COR-L47 (cell line): ENCODE results near the gene FRMPD2.
"Not testable (repeated sequence)": the region's sequence is repeated elsewhere in the genome, so short reads cannot be mapped to it uniquely, and the experiment has no call there.

Experiments used
- DNase-seq: peaks from one replicate; lab custom pipeline; 2025; lab: John Stamatoyannopoulos, UW

The FRMPD2 gene

DNA sequence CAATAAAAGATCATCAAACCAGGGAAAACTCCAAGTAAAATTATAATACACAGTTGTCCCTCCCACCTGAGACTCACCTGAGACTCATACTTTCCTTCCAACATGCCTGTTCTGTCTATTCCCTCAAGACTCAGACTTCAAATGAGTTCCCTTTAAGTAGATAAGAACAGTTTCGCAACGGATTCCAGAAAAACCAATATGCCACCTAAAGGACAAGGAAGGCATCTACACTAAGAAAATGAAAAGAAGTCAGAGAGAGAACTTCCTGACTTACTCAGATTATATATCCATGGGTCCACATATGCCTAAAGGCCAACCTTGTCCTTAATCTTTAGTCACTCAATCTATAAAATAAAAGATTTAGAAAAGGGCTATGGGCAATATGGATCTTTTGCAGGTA, 148.9 kb downstream of the FRMPD2 start:
- DNase-seq: not testable (repeated sequence)

DNA sequence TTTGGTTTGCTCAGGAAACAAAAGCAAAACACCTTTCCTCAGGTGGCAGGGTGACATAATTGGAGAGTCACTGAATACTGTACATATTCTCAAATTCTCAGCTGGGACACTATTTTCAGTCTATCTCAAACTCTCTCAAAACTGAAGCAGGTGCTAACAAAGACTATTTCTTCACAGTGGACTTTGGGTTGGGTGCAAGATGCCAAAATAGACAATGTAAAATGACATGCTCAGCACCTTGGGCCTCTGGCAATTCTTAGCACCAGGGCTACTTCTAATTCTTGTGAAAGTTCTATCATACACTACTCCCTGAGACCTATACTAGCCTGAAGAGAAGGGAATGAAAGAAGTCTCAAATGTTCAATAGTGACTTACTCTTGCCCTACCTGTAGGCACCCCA, 151.9 kb downstream of the FRMPD2 start:
- DNase-seq: not testable (repeated sequence)

DNA sequence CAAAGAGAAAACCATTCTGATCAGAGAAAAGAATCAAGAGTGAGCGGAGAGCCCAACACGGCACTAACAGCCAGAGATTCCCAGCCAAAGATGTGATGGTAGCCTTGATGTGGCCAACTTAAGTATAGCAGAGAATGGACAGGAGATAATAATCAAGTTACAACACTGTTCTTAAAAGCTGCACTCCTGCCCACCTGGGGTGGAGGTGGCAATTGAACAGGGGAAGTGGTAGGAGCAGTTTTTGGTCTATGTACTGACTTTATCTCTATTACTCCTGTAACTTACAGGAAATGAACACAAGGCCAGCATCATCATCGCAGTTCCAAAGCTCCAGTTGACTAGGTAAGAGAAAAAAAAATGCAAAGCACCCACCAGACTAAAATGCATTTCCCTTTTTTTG, 164.2 kb downstream of the FRMPD2 start:
- not testable (repeated sequence) for DNase-seq
